HepG2 (cell line): ENCODE measurements around the gene SMAD6. TPM values are rescaled to one million over a fixed set of nuclear protein-coding genes. Genes with fewer than 3 reads are reported as not detected.

ENCODE experiments used
- ATF1 ChIP-seq: IDR thresholded peaks from 2 replicates; pipeline ENCODE4 v1.6.1; 2016; ENCODE audit warnings: mild to moderate bottlenecking, control low read depth
- ATF2 ChIP-seq: sonication (generic); formaldehyde crosslinking; IDR thresholded peaks from 2 replicates; pipeline ENCODE4 v1.4.0; 2020; ENCODE audit warnings: missing genetic modification reagents
- BATF2 ChIP-seq: sonication (generic); formaldehyde crosslinking; IDR thresholded peaks from 2 replicates; pipeline ENCODE4 v1.8.0; 2022; ENCODE audit warnings: mild to moderate bottlenecking, missing genetic modification reagents, moderate library complexity
- CENPX ChIP-seq: sonication (generic); formaldehyde crosslinking; IDR thresholded peaks from 2 replicates; pipeline ENCODE4 v1.9.0; 2021; ENCODE audit warnings: mild to moderate bottlenecking, missing genetic modification reagents, moderate library complexity
- DPF2 ChIP-seq: sonication (generic); formaldehyde crosslinking; IDR thresholded peaks from 2 replicates; pipeline ENCODE4 v1.4.0; 2020; ENCODE audit warnings: mild to moderate bottlenecking, low read depth, missing genetic modification reagents, borderline replicate concordance
- FOXC1 ChIP-seq: sonication (generic); formaldehyde crosslinking; IDR thresholded peaks from 2 replicates; pipeline ENCODE4 v1.8.0; 2022; ENCODE audit warnings: mild to moderate bottlenecking, missing genetic modification reagents, borderline replicate concordance
- GMEB2 ChIP-seq: IDR thresholded peaks from 2 replicates; pipeline ENCODE4 v1.6.1; 2016; ENCODE audit warnings: missing biosample characterization, missing genetic modification reagents, low read depth
- KDM2A ChIP-seq: sonication (generic); formaldehyde crosslinking; IDR thresholded peaks from 2 replicates; pipeline ENCODE4 v1.4.0; 2020; ENCODE audit warnings: low read depth, missing genetic modification reagents, borderline replicate concordance
- MAF1 ChIP-seq: sonication (generic); formaldehyde crosslinking; IDR thresholded peaks from 2 replicates; pipeline ENCODE4 v1.5.0; 2020; ENCODE audit warnings: missing genetic modification reagents, borderline replicate concordance
- NCOA1 ChIP-seq: sonication (generic); formaldehyde crosslinking; IDR thresholded peaks from 2 replicates; pipeline ENCODE4 v1.9.0; 2021; ENCODE audit warnings: missing genetic modification reagents
- NONO ChIP-seq, 2 experiments: fragments of 450-650 bp in 1 of 2; sonication (generic) in 1 of 2; formaldehyde crosslinking in 1 of 2; IDR thresholded peaks in 1 of 2; conservative IDR thresholded peaks in 1 of 2; 2 replicates each; pipeline versions ENCODE4 v1.6.1 to v1.8.0; 2017 to 2022; ENCODE audit warnings: mild to moderate bottlenecking in 1 of 2, missing genetic modification reagents in 1 of 2, moderate library complexity in 1 of 2
- SAP130 ChIP-seq: IDR thresholded peaks from 2 replicates; pipeline ENCODE4 v1.6.1; 2016; ENCODE audit warnings: low read depth
- SIX4 ChIP-seq: sonication (generic); formaldehyde crosslinking; IDR thresholded peaks from 2 replicates; pipeline ENCODE4 v1.4.0; 2020; ENCODE audit warnings: missing genetic modification reagents
- SNRNP70 ChIP-seq: fragments of 200-400 bp; formaldehyde crosslinking; IDR thresholded peaks from 2 replicates; pipeline ENCODE4 v1.6.1; 2017; ENCODE audit warnings: mild to moderate bottlenecking, low read depth, low read length, moderate library complexity
- ZBTB21 ChIP-seq: sonication (generic); formaldehyde crosslinking; IDR thresholded peaks from 2 replicates; pipeline ENCODE4 v1.4.0; 2020; ENCODE audit warnings: missing genetic modification reagents
- ZFP36 ChIP-seq: fragments of 150-350 bp; IDR thresholded peaks from 2 replicates; pipeline ENCODE4 v1.6.1; 2018; ENCODE audit warnings: borderline replicate concordance, low read length, low read depth; ENCODE audit not compliant: partially characterized antibody
- ZFP41 ChIP-seq: sonication (generic); formaldehyde crosslinking; IDR thresholded peaks from 2 replicates; pipeline ENCODE4 v1.4.0; 2020; ENCODE audit warnings: mild to moderate bottlenecking, missing genetic modification reagents, borderline replicate concordance
- ZNF225 ChIP-seq: sonication (generic); formaldehyde crosslinking; IDR thresholded peaks from 2 replicates; pipeline ENCODE4 v1.4.0; 2020; ENCODE audit warnings: mild to moderate bottlenecking, missing genetic modification reagents
- ZNF24 ChIP-seq: fragments of 450-650 bp; IDR thresholded peaks from 2 replicates; pipeline ENCODE4 v1.6.1; 2017; ENCODE audit warnings: antibody characterized with exemption, mild to moderate bottlenecking
- ZNF333 ChIP-seq: sonication (generic); formaldehyde crosslinking; IDR thresholded peaks from 2 replicates; pipeline ENCODE4 v1.4.0; 2020; ENCODE audit warnings: mild to moderate bottlenecking, missing genetic modification reagents, borderline replicate concordance
- ZNF547 ChIP-seq: sonication (generic); formaldehyde crosslinking; IDR thresholded peaks from 2 replicates; pipeline ENCODE4 v1.5.1; 2020; ENCODE audit warnings: mild to moderate bottlenecking, missing genetic modification reagents
- ZNF589 ChIP-seq: sonication (generic); formaldehyde crosslinking; conservative IDR thresholded peaks from 2 replicates; pipeline ENCODE4 v1.8.0; 2022; ENCODE audit warnings: mild to moderate bottlenecking, moderate library complexity, missing genetic modification reagents
- ZNF672 ChIP-seq: sonication (generic); formaldehyde crosslinking; IDR thresholded peaks from 2 replicates; pipeline ENCODE4 v1.8.1; 2022; ENCODE audit warnings: missing genetic modification reagents
- ZNF710 ChIP-seq: sonication (generic); formaldehyde crosslinking; IDR thresholded peaks from 2 replicates; pipeline ENCODE4 v1.5.0; 2020; ENCODE audit warnings: mild to moderate bottlenecking, missing genetic modification reagents, borderline replicate concordance
- ZSCAN21 ChIP-seq: sonication (generic); formaldehyde crosslinking; IDR thresholded peaks from 2 replicates; pipeline ENCODE4 v1.8.0; 2022; ENCODE audit warnings: mild to moderate bottlenecking, missing genetic modification reagents, moderate library complexity, borderline replicate concordance
- polyA plus RNA-seq, 8 experiments: library from polyadenylated mRNA; depleted of rRNA in 3 of 8; stranded (reverse) in 7 of 8; unstranded in 1 of 8; fragments of >200 nt; fragmentation: Illumina TruSeq in 4 of 8; extraction: Trizol in 4 of 8; gene quantifications; 2 replicates each; pipeline versions ENCODE4 v1.2.1 to v1.2.3, GENCODE V29; 2011 to 2016; ENCODE audit warnings: low read depth in 4 of 8, missing spikeins in 1 of 8, mixed read lengths in 1 of 8; ENCODE audit not compliant: insufficient read depth in 1 of 8
- total RNA-seq, 5 experiments: library from RNA; depleted of rRNA; stranded (reverse); fragments of >200 nt; fragmentation: Illumina TruSeq; extraction: Trizol; gene quantifications; 2 replicates each; pipeline ENCODE4 v1.2.3, GENCODE V29; 2016; ENCODE audit warnings: low read depth in 1 of 5

SMAD6 gene
- total and polyA plus RNA-seq, 2 of the 13 experiments (the other 11 are each of a cell fraction or from before 2014, with no cell fraction given) = 3.3 to 4.4 TPM

- no peak for TF ChIP-seq ZNF710 (CRISPR knock-in tag)
- no peak for TF ChIP-seq ZNF24
- no peak; the same call in 1 of the 2 replicates for TF ChIP-seq FOXC1 (CRISPR knock-in tag)
- no peak; the same call in 1 of the 2 replicates for TF ChIP-seq ZSCAN21 (CRISPR knock-in tag)
- no peak for TF ChIP-seq ZBTB21 (CRISPR knock-in tag)
- no peak for TF ChIP-seq ATF1 (CRISPR knock-in tag)
- no peak for TF ChIP-seq ZNF672 (CRISPR knock-in tag)
- TF ChIP-seq DPF2 (CRISPR knock-in tag) = no peak
- no peak for TF ChIP-seq GMEB2 (CRISPR knock-in tag)
- no peak for TF ChIP-seq ZFP41 (CRISPR knock-in tag)
- TF ChIP-seq ZNF225 (CRISPR knock-in tag) = no peak
- TF ChIP-seq CENPX (CRISPR knock-in tag) = no peak
- TF ChIP-seq ZNF589 (CRISPR knock-in tag) = no peak
- TF ChIP-seq ZFP36 = no peak
- no peak for TF ChIP-seq SNRNP70
- TF ChIP-seq SIX4 = peak; percentile 99
- TF ChIP-seq BATF2 (CRISPR knock-in tag) = no peak
- peak; percentile 75; the same call in 1 of the 2 replicates for TF ChIP-seq KDM2A (CRISPR knock-in tag)
- peak; percentile 76 for TF ChIP-seq SAP130 (CRISPR knock-in tag)
- TF ChIP-seq ZNF547 = no peak
- TF ChIP-seq ZNF333 (CRISPR knock-in tag) = no peak
- TF ChIP-seq ATF2 (CRISPR knock-in tag) = no peak
- no peak for TF ChIP-seq MAF1 (CRISPR knock-in tag)
- TF ChIP-seq NONO (IDR thresholded peaks at IDR 0.05) = no peak
- TF ChIP-seq NONO (CRISPR knock-in tag; conservative IDR thresholded peaks at IDR 0.05) = no peak
- no peak for TF ChIP-seq NCOA1
Observed at GRCh38 chr15:66702035-66702786, at the start of gene SMAD6 (continued).
